ENCODE results near the gene RRP8.

RRP8 gene

GRCh38 chr11:6599881-6600390, 3.5 kb downstream of the RRP8 start:
- DNase-seq (ENCODE audit: low read depth) = no peak

- DNase-seq (ENCODE audit: low read depth) = no peak
Observed at GRCh38 chr11:6599449-6599848, 4.0 kb downstream of the RRP8 start.

GRCh38 chr11:6598555-6598954, 4.9 kb downstream of the RRP8 start:
- no peak for DNase-seq (ENCODE audit: low read depth)

GRCh38 chr11:6596239-6596877, 7.1 kb downstream of the RRP8 start:
- DNase-seq (ENCODE audit: low read depth) = no peak

- no peak for DNase-seq (ENCODE audit: low read depth)
Observed at GRCh38 chr11:6594142-6594768, 9.2 kb downstream of the RRP8 start.

- DNase-seq (ENCODE audit: low read depth) = no peak
Observed at GRCh38 chr11:6588018-6588417, 15.4 kb downstream of the RRP8 start.

GRCh38 chr11:6587360-6587953, 16.0 kb downstream of the RRP8 start:
- no peak for DNase-seq (ENCODE audit: low read depth)

- DNase-seq (ENCODE audit: low read depth) = no peak
Observed at GRCh38 chr11:6586434-6587359, 16.7 kb downstream of the RRP8 start.

- no peak for DNase-seq (ENCODE audit: low read depth)
Observed at GRCh38 chr11:6584528-6584927, 18.9 kb downstream of the RRP8 start.

- no peak for DNase-seq (ENCODE audit: low read depth)
Observed at GRCh38 chr11:6583584-6583983, 19.8 kb downstream of the RRP8 start.

- no peak for DNase-seq (ENCODE audit: low read depth)
Observed at GRCh38 chr11:6579681-6580080, 23.7 kb downstream of the RRP8 start.

- no peak for DNase-seq (ENCODE audit: low read depth)
Observed at GRCh38 chr11:6578134-6578533, 25.3 kb downstream of the RRP8 start.

- DNase-seq (ENCODE audit: low read depth) = no peak
Observed at GRCh38 chr11:6576471-6577373, 26.7 kb downstream of the RRP8 start.

GRCh38 chr11:6574816-6575715, 28.4 kb downstream of the RRP8 start:
- no peak for DNase-seq (ENCODE audit: low read depth)

GRCh38 chr11:6572215-6572614, 31.2 kb downstream of the RRP8 start:
- DNase-seq (ENCODE audit: low read depth) = no peak

GRCh38 chr11:6571434-6572008, 31.9 kb downstream of the RRP8 start:
- DNase-seq (ENCODE audit: low read depth) = no peak

GRCh38 chr11:6570691-6571427, 32.6 kb downstream of the RRP8 start:
- no peak for DNase-seq (ENCODE audit: low read depth)

- no peak for DNase-seq (ENCODE audit: low read depth)
Observed at GRCh38 chr11:6569706-6570105, 33.7 kb downstream of the RRP8 start.
